GM18870 (cell line): Measurements from ENCODE around the gene PITX3.
A peak's percentile ranks its signal among the peaks of the same experiment; 100 is the strongest.
"Not testable (repeated sequence)": the region's sequence is repeated elsewhere in the genome, so short reads cannot be mapped to it uniquely, and the experiment has no call there.

Experiments
- ATAC-seq: cut with Tn5 transposase; IDR thresholded peaks from one replicate; pipeline ENCODE4 v1.9.1; 2021; ENCODE audit warnings: moderate library complexity; ENCODE audit not compliant: unreplicated experiment

The PITX3 gene

DNA sequence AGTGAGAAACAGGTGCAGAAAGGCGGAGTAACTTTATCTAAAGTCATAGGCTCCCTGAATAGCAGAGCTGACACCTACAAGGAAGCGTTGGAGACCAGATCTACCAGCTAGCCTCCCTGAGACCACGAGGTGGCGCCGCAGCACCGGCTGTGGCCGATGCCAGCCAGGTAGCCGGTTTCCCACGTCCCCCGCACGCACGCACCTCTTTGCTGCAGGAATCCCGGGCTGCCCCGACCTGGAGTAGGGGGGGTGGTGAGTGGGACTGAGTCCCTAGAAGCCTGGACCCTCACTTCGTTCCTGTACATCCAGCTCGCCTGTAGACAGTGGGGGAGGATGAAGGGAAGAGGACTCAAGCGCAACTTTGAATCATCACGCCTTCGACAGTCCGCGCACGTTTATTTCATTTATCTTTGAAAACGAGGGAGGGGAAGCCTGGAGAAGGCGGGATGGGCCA, 11.5 kb downstream of the PITX3 start:
- ATAC-seq = no peak

DNA sequence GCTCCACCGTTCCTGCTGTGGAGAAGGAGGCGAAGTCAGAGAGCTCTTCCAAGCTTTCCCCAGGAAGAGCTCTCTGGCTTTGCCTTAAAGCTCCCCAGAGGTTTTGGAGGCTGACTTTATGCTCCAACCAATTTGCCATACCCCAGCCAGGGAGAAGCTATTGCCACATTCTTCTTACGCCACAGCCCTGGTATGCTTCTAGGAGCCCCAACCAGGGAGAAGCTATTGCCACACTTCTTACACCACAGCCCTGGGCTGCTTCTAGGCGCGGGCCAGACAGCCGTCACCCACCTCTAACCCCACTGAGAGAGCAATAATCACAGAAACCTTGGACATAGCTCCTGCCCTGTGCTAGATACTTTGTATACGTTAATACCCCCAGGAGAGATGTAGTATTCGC, 14.3 kb downstream of the PITX3 start:
- no peak for ATAC-seq

DNA sequence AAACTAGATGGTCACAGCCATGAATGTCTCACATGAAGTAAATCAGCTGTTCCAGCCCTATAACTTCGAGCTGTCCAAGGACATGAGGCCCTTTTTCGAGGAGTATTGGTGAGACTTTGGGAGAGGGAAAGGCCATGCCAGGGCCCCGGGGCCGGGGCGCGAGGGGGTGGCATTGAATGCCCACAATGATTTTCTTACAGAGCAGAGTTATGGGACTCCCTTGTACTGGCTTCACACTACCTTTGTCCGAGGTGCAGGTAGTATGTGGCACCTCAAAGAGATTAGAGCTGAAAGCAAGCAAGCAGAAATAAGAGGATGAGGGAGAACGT, 14.8 kb downstream of the PITX3 start:
- no peak for ATAC-seq

DNA sequence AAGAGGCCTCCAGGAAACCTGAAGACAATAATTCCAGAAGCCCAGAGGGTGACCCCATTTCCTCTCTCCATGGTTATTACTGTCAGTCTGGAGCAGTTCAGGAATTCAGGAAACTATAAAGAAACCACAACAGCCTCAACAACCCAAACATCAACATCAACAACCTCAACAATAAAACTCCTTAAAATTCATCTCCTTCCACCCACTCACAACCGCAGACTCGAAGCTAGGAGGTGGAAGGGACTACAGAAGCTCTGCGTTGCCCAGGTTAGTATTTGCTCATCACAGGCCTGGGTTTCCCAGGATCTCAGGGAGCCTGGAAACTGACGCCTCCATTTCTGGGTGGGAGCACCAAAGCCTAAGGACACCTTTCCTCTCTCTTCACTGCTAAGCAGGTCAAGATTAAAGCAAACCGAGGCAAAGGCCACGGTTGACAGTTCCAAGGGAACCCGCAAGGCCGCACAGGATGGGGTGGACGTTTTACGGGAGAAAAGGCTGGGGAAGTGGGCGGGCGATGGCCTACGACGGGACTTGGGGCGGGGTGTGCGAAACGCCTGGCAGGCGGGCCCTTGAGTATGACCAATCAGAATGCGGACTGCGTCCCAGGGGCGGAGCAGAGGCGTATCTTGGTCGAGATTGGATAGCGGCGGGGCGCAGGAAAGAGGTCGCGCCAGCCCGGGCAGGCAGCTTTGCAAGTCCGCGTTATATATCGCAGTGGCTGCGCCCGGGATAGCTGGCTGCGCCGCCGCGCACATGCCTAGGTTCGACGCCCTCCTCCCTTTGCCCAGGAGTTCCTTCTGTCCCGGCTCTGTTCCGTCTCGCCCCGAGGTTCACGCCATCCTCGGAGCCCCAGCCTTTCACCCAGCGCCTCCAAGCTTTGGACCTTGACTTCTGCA, 15.4 kb downstream of the PITX3 start, which contains the start of gene ELOVL3:
ELOVL3 (plus strand) TSS at position 654 of the 896 bp plus-strand sequence. CDS start 250 bp downstream, outside the sequence.
- peak; percentile 67 for ATAC-seq

DNA sequence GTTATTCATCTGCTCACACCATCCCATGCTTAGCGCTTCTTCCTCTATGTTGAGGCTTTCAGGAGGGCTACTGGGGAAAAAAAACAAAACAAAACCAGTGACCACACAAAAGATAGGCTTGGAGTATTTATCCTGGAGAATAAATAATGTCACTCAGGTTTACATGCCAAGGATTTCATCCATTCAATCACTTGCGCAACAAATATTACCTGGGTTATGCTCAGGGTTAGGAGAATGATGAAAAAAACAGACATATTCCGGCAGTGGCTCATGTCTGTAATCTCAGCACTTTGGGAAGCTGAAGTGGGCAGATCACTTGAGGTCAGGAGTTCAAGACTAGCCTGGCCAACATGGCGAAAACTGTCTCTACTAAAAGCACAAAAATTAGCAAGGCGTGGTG, 18.5 kb downstream of the PITX3 start:
- ATAC-seq = no peak

DNA sequence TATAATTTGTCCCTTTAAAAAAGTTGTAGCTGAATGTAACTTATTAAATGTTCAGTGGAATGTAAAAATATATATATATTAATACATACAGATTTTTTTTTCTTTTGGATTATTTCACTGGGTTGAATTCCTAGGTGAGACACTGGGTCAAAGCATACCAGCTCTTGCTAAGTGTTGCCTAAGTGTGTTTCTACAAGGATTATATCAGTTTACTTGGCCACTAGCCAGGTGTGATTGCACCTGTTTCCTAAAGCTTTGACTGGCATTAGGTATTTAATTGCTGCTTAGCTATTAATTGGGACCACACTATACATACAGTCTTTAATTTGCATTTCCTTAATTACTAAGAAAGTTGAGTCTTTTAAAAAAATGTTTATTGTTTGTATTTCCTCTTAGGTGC, 20.7 kb downstream of the PITX3 start:
- ATAC-seq = no peak

DNA sequence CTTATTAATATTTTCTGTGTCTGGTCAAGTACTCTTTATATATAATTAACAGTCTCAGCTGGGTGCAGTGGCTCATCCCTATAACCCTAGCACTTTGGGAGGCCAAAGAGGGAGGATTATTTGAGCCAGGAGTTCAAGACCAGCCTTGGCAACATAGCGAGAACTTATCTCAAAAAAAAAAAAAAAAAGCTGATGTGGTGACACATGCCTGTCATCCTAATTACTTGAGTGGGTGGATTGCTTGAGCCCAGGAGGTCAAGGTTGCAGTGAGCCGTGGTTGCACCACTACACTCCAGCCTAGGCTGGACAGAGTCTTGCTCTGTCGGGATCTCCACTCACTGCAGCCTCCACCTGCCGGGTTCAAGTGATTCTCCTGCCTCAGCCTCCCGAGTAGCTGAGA, 21.9 kb downstream of the PITX3 start:
- ATAC-seq = no peak

DNA sequence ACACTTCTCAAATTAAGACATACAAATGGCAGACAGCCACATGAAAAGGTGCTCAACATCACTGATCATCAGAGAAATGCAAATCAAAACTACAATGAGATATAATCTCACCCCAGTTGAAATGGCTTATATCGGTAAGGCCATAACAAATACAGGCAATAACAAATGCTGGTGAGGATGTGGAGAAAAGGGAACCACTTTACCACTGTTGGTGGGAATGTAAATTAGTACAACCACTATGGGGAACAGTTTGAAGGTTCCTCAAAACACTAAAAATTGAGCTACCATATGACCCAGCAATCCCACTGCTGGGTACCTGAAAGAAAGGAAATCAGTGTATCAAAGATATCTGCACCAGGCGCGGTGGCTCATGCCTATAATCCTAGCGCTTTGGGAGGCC, 27.7 kb downstream of the PITX3 start:
- ATAC-seq = not testable (repeated sequence)

DNA sequence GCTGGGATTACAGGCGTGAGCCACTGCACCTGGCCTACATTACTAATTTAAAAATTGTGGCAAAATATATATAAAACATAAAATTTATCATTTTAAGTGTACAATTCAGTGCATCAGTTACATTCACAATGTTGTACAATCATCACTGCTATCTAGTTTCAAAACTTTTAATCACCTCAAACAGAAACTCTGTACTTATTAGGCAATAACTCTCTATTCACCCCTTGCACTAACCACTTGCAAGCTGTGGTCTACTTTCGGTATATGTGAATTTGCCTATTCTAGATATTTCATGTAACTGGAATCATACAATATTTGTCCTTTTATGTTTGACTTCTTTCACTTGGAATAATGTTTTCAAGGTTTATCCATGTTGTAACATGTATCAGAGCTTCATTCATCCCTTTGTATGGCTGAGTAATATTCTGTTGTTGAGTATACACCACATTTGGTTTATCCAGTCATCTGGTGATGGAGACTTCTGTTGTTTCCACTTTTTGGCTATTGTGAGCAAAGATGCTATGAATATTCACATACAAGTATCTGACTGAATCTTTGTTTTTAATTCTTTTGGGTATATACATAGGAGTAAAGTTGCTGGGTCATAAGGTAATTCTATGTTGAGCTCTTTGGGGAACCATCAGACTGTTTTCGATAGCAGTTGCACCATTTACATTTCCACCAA, 29.6 kb downstream of the PITX3 start:
- ATAC-seq = no peak

DNA sequence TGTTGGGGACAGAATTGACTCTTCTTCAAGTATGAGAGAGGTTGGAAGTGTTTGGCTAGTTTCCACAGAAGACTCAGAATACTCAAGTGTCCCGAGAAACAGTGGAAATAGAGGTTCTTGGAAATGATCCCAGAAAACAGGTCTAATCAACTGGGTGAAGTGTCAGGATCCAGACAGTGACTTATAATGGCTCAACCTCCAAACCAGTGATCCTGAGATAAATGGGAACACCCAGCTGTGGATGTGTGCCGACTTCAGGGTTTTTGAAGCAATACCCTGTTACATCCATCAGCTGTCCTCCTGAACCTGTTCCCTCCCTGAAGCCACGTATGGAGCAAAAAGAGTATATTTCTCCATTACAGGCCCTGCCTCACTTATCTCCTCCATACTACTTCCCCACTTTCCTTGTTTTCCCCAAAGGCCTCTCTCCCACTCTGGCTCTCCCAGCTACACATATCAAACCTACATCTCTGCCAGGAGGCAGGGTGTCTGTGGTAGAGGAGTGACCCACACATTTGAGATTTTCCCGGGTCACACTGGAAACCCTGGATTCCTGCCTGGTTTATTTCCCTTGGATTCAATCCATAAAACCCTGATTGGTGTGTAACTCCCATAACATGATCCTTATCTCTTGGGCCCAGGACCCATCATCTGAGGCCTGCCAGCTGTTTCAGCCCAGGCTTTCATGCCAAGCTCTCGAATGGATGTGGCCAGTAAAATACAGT, 32.8 kb downstream of the PITX3 start:
- no peak for ATAC-seq

DNA sequence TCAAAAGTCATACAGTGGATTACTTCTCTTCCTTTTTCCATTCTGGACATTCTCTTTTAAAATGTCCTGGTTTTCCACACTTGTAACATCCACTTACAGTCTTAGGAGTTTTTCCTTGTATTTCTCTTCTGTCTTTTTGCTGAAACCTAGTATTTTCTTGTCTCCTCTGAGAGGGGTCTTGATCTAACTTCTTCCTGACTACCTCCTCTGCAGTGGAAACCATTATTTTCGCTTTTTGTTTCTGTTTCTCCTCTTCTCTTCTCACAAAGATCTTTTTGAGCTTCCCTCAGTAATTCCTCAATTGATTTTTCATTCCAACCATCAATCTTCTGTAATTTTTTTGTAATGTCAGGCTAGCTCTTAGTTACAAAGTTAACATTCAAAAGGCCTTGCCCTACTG, 38.9 kb downstream of the PITX3 start:
- ATAC-seq = no peak

DNA sequence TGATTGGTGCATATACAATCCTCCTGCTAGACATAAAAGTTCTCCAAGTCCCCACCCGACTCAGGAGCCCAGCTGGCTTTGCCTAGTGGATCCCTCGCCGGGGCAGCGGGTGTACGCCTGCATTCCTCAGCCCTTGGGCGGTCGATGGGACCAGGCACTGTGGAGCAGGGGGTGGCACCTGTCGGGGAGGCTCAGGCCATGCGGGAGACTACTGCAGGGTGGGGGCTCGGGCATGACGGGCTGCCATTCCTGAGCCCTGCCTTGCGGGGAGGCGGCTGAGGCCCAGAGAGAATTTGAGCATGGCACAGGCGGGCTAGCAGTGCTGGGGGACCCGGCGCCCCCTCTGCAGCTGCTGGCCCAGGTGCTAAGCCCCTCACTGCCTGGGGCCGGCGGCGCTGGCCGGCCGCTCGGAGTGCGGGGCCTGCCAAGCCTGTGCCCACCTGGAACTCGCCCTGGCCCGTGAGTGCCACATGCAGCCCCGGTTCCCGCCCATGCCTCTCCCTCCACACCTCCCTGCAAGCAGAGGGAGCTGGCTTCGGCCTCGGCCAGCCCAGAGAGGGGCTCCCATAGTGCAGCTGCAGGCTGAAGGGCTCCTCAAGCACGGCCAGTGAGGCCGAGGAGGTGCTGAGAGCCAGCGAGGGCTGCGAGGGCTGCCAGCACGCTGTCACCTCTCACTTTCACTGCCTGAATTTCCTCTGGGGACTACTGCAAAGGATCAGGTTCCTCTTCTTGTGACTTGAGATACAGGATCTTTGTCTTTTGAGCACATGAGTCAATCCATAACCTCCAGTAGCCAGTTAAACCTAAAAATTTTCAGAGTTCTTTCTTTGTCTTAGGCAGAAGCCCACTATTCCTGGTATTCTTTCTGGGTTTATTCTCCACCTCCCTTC, 40.3 kb downstream of the PITX3 start:
- ATAC-seq = no peak

DNA sequence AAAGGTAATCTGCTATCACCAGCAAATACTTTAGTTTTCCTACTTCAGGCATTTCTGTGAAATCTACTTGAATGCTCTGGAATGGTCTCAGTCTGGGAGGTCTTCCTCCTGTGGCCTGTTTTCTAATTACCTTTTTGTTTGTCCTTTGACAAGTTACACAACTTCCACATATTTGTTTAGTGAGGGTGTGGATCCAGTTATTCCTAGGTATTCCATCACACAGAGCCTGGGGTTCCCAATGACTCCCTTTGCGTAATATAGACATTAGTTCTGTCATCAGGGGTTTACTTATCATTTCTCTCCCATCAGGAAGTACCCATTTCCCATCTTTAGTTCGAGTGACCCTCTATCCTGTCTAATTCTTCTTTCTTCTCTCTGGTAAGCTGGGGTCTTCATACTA, 43.3 kb downstream of the PITX3 start:
- no peak for ATAC-seq

DNA sequence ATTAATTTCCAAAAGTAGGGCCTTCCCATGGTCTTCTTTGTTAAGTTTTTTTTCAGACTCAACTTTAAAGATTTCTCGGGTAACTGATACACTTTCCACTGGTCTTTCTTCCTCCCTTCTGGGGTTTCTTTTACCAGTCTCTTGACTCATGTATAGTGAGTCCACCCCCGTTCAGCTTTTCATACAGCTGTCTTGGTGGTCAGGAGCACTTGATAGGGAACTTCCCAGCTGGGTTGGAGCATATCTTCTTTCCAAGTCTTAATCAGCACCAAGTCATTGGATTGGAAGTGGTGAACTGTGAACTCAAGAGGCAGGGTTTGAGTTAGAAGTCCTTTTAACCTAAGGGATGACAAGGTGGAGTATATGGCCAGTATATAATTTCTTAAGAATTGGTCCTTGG, 44.4 kb downstream of the PITX3 start:
- ATAC-seq = no peak

DNA sequence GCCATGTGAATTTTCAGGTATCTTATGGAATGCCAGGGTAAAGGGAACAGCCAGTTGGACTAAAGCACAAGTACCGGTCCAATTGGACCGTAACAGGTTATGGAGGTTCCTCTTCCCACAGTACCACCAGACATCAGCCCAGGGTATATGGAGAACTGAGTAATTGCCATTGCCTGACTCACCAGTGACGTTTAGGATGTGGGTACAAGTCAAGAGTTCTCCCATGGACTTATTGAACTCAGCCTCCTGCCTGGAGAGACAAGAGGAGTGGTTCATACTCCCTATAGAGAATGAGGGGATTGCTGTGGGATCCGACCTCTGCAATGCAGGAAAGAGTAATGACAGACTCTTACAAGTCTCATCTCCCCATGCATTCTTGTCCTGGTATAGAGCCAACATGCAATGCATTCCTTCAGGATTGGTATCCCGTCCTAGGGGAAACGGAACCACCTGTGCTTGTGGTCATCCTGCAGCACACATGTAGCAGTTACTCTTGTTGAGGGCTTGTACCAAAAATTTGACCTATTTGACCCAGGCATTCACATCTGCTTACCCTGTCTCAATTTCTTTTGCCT, 45.9 kb downstream of the PITX3 start:
- ATAC-seq = no peak

DNA sequence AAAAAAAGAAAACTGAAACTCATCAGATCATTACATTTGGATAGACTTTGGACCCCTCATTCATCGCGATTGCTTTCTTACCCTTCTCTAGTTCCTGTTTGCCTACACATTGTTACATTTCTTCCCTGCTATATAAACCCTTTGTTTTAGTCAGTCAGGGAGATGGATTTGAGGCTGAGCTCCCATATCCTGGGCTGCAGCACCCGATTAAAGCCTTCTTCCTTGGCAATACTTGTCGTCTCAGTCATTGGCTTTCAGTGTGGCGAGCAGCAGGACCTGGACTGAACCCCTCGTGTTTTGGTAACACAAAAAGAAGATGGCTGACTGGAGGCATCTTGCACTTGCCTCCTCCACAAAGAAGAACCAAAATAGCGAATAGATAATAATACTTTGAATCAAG, 49.4 kb downstream of the PITX3 start:
- no peak for ATAC-seq

DNA sequence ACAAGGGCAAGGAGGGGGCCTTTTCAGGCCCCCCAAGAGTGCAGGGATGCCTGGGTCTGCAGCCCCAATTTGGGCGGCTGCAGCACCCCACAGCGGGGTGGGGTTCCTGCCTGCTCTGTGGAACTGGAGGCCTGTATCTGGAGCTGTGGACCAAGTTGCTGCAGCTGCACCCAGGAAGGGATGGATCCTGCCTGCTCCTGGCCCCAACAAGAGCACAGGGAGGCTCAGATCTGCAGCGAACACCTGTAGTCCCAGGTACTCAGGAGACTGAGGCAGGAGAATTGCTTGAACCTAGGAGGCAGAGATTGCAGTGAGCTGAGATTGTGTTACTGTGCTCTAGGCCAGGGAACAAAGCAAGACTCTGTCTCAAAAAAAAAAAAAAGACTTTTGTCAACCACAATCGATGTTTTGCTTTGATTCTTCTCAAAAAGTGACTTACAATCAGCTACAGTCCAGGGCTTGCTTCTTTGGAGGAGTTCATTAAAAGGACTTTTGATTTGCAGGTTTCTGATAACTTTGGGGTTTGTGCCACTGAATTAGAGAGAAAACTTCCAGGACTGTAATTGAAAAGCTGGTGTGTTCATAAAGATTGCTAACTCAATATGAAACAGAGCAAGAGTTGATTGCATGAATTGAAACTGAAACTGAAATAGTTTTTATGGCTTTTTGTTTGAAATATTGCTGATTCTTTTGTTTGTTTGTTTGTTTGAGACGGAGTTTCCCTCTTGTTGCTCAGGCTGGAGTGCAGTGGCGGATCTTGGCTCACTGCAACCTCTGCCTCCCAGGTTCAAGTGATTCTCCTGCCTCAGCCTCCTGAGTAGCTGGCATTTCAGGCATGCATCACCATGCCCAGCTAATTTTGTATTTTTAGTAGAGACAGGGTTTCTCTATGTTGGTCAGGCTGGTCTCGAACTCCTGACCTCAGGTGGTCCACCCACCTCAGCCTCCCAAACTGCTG, 52.1 kb downstream of the PITX3 start:
- not testable (repeated sequence) for ATAC-seq

DNA sequence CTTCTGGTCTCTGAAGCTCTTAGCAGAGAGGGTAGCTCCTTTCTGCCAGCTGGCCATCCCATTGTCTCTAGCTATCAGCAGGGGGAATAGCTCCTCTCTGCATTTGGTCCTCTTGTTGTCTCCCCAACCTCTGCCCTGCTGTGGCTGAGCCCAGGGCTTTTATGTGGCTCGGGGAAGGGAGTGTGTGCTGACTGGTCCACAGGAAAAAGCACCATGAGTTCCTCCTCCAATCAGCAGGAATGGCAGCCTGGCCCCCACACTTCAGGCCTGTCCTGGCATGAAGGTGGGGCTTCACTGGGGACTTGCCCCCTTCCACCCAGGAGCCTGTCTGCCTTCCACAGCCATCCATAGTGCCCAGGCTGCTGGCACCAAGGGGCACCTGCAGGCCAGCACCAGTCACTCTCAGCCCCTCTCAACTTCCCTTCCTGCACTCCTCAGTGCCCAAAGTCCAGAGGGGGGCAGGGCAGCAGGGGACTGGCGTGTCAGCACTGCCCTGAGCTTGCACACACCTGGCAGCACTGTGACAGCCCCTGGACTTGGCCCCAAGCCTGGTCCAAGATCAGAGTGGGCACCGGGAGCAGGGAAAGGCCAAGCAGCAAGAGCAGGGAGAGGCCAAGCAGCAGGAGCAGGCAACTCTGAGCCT, 52.9 kb downstream of the PITX3 start:
- no peak for ATAC-seq
